Fibroblast of the aortic adventitia (primary cell): ENCODE measurements around the gene SP140. TPM values are rescaled to one million over a fixed set of nuclear protein-coding genes. Genes with fewer than 3 reads are reported as not detected.
"Not testable (repeated sequence)": the region's sequence is repeated elsewhere in the genome, so short reads cannot be mapped to it uniquely, and the experiment has no call there.

Source experiments
- DNase-seq: peaks from one replicate; pipeline ENCODE4 v3.0.0-alpha.2; 2010; ENCODE audit warnings: low read depth
- H3K4me3 ChIP-seq: 2 replicates; pipeline ENCODE4 v1.5.1; 2011; ENCODE audit warnings: low read depth, mild to moderate bottlenecking, control low read depth, low read length, moderate library complexity
- total RNA-seq: library from RNA; depleted of rRNA; stranded (reverse); fragments of >200 nt; gene quantifications from 2 replicates; pipeline ENCODE4 v1.2.3, GENCODE V29; 2012; ENCODE audit warnings: low replicate concordance
- TF ChIP-seq, protein P1 (sequence below): IDR thresholded peaks from 2 replicates; pipeline ENCODE4 v1.5.1; 2011; ENCODE audit warnings: mild to moderate bottlenecking, low read length, control low read depth, inconsistent platforms; ENCODE audit not compliant: insufficient read depth

SP140 gene
- total RNA-seq, 1 donor = 0.09 TPM

DNA sequence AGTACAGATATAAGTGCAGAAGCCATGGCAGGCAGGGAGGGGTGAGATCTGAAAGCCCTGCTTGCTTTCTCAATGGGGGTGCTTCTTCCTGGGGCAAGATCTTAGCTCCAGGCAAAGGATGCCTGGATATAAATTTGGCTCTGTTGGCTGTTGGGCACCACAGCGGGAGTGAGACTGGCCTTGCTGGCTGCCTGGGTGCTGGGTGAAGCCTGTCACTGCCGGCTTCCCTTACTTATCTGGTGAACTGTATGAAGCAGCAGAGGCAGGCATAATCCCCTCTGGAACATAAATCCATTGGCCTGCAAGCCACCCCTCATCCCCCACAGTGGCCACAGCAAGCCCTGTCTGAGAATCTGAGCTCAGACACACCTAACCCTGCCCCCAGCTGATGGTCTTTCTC lies 74.1 kb downstream of the SP140 start:
- TF ChIP-seq, protein P1, sequence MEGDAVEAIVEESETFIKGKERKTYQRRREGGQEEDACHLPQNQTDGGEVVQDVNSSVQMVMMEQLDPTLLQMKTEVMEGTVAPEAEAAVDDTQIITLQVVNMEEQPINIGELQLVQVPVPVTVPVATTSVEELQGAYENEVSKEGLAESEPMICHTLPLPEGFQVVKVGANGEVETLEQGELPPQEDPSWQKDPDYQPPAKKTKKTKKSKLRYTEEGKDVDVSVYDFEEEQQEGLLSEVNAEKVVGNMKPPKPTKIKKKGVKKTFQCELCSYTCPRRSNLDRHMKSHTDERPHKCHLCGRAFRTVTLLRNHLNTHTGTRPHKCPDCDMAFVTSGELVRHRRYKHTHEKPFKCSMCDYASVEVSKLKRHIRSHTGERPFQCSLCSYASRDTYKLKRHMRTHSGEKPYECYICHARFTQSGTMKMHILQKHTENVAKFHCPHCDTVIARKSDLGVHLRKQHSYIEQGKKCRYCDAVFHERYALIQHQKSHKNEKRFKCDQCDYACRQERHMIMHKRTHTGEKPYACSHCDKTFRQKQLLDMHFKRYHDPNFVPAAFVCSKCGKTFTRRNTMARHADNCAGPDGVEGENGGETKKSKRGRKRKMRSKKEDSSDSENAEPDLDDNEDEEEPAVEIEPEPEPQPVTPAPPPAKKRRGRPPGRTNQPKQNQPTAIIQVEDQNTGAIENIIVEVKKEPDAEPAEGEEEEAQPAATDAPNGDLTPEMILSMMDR = no peak
- DNase-seq = no peak
- H3K4me3 ChIP-seq = no peak overlapping the region

DNA sequence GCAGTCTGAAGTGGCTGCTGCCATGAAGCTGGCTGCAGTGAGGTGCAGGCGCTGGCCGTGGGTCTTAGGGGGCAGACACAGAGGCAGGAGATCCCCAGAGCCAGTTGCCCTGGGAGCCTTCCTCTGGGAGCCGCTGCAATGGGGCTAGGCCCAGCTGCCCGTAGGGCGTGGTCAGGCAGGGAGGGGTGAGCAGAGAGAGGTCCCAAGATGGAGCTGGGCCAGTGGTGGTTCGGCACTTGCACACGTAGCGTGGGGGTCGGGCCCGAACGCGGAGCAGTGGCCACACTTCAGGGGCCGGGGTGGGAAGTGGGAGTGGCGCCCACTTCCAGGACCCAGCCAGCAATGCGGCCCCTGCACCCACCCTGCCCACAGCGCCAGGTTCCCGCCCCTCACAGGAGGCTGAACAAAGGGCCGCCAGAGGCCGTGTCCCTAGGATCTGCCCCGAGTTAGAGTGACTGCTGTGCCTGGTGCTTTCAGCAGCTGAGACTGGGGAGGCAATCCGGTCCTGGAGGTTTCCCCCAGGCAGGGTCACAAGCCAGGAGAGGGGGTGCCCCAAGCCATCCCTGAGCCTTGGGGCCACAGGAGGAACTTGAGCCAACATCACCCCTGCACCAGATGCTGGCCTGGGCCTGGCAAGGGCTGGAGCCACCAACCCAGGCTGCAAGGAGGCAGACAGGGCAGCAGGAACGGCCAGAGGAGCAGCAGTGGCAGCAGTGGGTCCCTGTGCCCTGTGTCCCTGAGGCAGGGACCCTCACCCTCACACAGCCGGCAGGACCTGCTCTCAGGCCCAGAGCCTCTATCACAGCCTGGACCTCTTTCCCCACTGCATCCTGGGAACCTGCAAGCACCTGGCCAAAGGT lies 80.1 kb downstream of the SP140 start:
- TF ChIP-seq, protein P1 = no peak
- no peak for DNase-seq
- no peak overlapping the region for H3K4me3 ChIP-seq

DNA sequence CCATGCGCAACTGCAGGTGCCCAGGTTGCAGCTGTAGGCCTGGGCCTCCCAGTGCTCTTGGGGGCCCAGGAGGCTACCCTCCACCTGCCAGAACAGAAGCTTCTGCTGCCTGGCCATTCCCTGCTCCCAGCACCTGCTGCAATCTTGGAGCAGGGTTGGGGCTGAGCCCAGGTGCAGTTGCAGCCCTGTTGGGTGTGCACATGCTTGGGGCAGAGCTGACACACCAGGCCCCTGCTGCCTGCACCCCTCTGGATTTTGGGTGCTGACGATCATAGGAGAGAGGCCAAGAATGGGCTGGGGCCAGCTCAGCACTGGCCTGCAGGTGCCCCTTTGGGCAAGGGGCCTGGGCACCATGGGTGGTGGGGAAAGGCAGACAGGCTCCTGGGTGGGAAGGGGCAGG lies 80.9 kb downstream of the SP140 start:
- TF ChIP-seq, protein P1 = no peak
- DNase-seq = no peak

DNA sequence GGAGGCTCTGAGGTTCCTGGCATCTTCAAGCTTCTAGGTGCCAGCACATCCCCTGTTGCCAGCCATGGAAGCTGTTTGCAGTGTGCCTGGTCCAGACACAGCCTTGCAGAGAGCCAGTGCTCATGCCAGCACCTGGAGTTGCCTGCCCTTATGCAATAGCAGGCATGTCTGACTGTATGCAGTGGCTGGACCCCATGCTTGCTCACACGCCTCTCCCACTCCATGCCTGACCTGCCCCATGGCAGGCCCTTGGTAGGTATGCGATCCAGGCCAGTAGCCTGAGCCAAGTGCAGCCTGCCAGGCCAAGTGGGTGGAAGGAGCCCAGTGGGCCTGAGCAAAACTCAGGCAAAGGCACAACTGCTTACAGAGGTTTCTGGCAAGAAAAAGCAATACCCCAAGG lies 81.9 kb downstream of the SP140 start:
- TF ChIP-seq, protein P1 = no peak
- DNase-seq = no peak
- H3K4me3 ChIP-seq = no peak overlapping the region

More for the DNA sequence above, 80.9 kb downstream of the SP140 start:
- no peak overlapping the region for H3K4me3 ChIP-seq

GRCh38 chr2:230308402-230309000 lies 83.0 kb downstream of the SP140 start:
- DNase-seq = no peak
- no peak overlapping the region for H3K4me3 ChIP-seq
- TF ChIP-seq, protein P1 = no peak

DNA sequence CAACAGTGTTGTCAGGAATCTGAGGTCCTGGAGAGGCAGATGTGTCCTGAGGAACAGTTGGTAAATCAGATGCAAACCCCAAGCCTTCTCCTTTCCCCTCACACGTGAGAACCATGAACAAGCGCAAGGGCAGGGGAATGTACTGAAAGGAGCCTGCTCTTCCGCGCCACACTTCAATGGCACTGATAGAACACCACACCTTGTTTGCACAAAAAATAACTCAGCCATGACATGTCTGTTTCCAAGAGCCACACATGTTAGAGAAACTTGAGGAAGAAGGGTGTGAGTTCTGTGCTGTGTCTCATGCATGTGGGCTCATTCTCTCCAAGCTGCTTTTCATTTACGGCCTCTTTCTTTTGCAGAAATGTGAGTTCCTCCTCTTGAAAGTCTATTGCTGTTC lies 85.3 kb downstream of the SP140 start:
- not testable (repeated sequence) for H3K4me3 ChIP-seq, DNase-seq

- H3K4me3 ChIP-seq, DNase-seq: not testable (repeated sequence)
Measured at GRCh38 chr2:230311634-230312033, 86.1 kb downstream of the SP140 start.
